NCI-H1048 (cell line): Measurements from ENCODE around the gene ASMTL.
"Not testable (repeated sequence)": the region's sequence is repeated elsewhere in the genome, so short reads cannot be mapped to it uniquely, and the experiment has no call there.

ENCODE experiments used
- DNase-seq: peaks from one replicate; lab custom pipeline; 2025; lab: John Stamatoyannopoulos, UW

The ASMTL gene

DNA sequence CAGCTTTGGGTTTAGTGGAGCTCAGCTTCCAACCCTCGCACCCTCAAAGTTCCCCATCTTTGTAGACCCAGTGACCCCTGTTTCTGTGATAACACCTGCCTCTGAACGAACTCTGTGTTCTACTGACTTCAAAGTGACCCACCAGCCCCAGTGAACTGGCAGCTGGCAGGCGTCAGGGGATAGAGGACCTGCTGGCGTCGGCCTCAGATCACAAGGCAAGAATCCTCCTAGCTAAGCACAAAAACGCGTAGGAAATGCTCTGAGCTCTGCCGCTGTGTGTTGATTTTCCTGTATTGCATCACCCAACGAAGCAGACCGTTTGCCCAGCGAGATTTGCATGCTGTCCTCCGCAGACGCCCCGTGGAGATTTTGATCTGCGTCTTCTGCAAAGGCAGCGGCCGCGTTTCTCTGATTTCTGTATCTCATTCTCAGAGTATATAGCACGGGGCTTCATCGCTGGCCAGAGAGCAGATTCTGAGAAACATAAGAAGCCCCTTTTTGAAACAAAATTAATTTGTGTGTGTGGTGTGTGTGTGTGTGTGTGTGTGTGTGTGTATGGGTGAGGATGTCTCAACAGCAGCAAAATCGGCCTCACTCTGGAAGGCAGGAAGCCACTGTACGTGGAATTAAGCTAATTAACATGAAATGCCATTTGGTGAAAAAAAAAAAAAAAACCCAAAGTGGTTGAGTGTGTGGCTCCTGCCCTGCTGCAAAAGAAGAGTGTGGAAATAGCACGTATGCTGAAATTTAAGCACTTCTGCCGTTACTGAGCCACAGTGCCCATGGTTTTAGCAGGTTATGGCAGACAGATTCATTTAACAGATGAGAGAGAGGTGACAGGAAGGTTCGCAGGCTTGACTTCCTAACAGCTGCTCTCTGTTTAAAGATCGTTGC lies 29.2 kb upstream of the ASMTL start:
- no peak for DNase-seq

DNA sequence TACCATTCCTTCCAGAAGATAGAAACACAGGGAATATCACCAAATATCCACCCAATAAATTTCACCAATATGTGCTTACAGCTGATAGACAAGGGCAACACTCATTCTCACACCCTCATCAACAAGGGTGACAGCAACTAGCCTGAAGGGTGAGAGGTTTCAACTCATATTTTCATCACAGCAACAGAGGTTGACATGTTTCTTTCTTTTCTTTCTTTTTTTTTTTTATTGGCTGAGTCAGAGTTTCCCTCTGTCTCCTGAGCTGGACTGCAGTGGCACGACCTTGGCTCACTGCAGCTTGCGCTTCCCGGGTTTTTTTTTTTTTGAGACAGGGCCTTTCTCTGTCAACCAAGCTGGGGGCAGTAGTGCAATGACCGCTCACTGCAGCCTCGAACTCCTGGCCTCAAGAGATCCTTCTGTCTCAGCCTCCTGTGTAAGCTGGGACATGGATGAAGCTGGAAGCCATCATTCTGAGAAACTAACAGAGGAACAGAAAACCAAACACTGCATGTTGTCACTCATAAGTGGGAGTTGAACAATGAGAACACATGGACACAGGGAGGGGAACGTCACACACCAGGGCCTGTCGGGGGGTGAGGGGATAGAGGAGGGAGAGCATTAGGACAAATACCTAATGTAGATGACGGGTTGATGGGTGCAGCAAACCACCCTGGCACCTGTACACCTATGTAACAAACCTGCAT lies 27.5 kb upstream of the ASMTL start:
- DNase-seq = no peak

DNA sequence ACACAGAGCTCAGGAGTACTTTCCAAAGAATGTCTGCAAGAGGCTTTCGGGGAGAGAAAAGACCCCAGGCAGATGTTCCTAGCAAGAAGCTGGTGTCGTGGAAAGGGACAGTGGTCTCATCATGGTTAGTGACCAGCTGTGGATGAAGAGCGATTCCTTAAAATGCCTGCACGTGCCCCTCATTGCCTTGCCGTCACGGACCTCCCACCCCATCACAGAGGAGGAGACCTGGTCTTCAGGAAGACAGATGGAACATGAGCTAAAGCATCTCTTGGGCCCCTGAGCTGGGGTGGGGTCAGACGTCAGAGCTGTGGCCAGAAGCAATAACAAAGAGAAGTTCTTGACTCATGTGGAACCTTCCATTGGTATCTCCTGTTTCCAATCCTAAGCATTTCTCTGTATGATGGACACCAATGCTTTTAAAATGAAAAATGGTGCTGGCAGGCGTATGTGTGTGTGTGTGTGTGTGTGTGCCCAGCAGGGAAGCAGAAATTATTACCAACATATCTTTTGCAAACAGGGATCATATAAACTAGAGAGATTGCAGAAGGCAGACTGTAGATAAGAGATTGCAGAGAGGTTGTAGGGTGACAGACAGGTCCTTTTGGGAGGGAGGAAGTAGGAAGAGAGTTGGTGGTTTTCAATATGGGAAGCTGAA lies 25.2 kb upstream of the ASMTL start:
- no peak for DNase-seq

DNA sequence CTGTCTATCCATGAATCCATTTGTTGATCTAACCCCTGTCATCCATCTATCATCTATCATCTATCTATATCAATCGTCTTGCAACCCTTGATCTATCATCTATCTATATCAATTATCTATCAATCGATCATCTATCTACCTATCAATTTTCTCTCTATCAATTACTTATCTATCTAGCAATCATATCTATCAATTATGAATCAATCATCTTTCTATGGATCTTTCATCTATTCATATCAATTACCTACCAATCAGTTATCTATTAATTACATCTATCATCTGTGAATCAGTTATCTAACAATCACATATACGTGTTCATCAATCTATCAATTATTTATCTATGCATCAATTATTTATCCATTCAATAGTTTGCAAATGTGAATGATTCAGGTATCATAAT lies 24.5 kb upstream of the ASMTL start:
- DNase-seq = no peak

DNA sequence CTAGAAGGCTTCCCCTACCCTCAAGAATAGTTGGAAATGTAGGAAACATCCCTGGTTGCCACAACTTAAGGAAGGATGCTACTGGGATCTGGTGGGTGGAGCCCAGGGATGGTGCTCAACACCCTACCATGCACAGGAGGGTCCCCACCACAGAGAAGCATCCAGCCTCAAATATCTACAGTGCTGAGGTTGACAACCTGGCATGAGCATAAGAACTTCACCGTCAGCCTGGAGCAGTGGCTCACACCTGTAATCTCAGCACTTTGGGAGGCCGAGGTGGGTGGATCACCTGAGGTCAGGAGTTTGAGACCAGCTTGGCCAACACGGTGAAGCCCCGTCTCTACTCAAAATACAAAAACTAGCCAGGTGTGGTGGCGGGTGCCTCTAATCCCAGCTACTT lies 24.0 kb upstream of the ASMTL start:
- no peak for DNase-seq

DNA sequence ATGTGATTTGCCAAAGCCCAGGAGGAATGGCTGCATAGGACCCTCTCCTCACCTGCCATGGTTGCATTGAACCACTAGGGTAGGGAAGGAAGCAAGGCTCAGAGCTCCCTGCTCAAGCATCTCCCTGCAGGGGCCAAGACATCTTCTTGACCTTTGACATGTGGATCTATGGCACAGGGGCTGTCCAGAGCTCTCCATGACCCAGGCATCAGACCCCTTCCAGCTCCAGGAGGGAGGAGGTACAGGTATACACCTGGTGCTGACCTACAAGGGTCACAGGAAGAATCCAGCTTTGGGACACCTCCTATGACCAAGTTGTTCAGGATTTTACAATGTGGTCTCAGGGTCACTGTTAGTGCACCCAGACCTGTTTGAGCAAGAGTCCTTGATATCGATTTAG lies 23.2 kb upstream of the ASMTL start:
- DNase-seq = no peak

DNA sequence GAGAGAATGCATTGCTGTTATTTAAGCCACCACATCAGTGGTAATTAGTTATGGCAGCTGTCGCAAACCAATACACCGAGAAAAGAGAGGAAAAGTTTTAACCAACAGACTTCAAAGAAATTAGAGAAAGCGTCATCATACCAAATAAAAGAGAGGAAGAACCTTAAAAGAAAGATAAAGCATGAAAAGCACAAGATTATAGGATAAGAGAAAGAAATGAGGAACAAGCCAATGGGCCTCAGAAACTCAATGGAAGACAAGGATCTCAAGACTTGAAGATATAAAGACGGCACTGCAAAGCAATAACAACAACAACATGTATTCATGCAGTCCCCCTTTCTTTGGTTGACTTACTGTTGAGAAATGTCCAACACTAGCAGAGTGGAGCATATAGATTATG lies 22.8 kb upstream of the ASMTL start:
- DNase-seq = no peak

DNA sequence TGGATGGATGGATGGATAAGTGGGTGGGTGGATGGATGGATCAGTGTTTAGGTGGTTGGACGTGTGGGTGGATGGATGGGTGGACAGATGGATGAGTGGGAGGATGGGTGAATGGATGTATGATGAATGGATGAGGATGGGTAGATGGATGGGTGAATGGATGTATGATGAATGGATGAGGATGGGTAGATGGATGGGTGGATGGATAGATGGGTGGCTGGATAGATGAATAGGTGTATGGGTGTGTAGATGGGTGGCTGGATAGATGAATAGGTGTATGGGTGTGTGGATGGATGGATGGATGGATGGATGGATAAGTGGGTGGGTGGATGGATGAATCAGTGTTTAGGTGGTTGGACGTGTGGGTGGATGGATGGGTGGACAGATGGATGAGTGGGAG lies 21.9 kb upstream of the ASMTL start:
- not testable (repeated sequence) for DNase-seq

DNA sequence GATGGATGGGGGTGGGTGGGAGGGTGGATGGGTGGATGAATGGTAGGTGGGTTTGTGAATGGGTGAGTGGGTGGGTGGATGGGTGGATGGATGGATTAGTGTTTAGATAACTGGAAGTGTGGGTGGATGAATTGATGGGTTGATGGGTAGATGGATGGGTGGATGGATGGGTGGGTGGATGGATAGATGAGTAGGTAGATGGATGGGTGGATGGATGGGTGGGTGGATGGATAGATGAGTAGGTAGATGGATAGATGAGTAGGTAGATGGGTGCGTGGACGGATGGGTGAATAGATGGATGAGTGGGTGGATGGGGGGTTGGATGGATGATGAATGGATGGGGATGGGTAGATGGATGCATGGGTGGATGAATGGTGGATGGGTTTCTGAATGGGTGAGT lies 20.3 kb upstream of the ASMTL start:
- no peak for DNase-seq

DNA sequence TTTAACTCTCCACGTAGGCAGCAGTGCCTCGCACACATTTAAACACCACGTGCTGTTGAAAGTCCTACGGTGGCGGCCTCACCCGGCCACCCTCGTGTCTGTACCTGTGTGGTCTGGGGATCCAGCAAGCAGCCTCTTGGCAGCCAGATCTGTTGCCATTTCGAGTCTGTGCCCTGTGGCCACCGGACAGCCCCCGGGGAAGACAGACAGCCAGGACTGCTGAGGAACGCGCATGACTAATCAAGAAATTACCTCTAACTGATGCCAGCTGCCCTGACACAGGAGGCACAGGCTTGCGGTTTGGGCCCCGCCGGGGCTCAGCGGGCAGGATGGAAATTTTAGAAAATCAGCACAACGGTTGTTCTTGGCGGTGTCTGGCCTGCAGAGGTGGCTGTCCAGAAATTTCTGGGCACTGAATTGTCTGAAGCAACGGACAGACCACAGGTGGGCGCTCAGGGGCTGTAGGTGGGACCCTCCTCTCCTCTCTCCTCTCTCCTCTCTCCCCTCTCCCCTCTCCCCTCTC lies 15.6 kb upstream of the ASMTL start:
- no peak for DNase-seq

DNA sequence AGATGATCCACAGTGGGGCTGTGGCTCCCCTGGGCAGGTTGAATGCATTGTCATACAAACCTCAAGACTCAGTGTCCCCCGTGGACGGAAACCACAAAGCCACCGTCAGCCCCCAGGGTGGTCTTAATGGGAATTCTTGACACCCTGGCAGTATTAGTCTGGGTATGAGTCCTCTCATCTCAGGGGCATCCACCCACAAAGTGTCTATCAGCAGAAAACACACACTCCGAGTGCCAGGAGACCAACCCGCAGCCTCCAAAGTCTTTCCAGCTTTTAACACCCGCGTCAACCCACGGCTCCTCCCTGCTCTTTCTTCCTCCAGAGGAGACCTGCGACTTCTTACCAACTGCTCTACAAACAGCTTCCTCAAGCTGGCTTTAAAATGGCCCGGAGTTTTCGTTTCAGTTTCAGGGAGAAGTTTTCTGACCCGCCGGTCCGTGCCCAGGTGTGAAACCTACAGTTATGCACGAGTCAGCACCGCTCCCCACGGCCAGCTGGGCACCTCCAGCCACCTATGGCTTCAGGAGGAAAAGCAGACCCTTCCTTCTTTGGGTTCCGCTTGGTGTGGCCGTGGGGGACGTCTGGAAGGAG lies 14.4 kb upstream of the ASMTL start:
- no peak for DNase-seq

DNA sequence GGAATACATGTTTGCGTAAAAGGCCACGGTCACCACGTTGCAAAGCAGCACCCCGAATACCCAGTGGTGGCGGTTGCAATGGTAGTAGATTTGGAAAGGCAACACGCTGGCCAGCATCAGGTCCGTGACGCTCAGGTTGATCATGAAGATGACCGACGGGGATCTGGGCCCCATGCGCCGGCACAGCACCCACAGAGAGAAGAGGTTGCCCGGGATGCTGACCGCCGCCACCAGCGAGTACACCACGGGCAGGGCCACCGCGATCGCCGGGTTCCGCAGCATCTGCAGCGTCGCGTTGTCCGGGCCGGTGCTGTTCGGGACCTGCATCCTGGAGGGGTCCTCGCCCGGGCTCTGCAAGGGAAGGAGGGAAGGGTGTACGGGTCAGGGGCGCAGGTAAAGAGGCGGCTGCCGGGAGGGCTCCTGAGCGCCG lies 13.5 kb upstream of the ASMTL start:
- no peak for DNase-seq

DNA sequence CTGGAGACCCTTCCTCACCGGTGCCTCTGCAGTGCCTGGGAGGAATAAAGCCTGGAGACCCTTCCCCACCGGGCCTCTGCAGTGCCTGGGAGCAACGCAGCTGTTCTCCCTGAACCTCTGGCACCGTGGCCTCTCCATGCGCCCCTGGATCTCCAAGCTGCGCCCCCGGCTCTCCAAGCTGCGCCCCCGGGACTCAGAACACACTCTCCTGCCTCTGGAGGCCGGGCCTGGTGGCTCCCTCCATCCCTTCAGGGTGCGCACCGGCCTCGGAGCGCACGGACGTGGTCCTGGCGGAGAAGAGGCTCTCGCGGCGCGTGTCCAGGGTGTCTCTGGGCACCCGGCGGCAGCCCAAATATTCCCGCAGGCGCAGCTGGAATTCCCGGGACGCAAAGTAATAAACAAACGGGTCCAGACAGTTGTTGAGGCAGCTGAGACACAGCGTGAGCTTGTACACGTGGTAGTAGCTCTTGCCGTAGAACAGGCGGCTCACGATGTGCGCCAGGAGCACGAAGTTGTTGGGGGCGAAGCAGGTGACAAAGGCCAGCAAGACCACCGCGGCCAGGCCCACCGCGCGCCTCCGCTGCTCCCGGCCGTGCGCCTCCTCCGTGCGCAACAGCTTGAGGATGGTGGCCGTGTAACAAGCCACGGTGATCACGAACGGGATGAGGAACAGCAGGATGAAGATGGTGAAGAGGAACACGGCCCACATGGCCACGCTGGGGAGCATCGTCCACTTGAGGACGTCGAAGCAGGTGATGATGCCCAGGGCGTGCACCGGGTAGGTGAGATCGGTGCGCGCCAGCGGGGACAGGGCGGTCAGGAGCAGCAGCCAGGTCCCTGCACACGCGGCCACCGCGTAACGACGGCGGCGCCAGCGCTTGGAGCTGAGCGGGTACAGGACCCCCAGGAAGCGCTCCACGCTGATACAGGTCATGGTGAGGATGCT lies 12.8 kb upstream of the ASMTL start:
- DNase-seq = no peak

DNA sequence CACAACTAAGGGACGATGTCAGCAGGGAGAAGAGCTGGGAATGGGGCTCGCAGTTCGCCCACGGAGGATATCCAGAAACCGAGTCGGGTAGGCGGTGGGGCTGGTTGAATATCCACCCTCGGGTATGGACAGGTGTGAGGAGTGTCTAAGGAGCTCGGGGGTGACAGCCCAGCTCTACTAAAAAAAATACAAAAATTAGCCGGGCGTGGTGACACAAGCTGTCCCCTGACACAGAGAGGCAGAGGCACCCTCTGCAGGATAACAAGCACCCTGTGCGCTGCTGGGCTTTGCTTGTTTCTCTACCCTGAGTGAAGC lies 12.2 kb upstream of the ASMTL start:
- DNase-seq = no peak

DNA sequence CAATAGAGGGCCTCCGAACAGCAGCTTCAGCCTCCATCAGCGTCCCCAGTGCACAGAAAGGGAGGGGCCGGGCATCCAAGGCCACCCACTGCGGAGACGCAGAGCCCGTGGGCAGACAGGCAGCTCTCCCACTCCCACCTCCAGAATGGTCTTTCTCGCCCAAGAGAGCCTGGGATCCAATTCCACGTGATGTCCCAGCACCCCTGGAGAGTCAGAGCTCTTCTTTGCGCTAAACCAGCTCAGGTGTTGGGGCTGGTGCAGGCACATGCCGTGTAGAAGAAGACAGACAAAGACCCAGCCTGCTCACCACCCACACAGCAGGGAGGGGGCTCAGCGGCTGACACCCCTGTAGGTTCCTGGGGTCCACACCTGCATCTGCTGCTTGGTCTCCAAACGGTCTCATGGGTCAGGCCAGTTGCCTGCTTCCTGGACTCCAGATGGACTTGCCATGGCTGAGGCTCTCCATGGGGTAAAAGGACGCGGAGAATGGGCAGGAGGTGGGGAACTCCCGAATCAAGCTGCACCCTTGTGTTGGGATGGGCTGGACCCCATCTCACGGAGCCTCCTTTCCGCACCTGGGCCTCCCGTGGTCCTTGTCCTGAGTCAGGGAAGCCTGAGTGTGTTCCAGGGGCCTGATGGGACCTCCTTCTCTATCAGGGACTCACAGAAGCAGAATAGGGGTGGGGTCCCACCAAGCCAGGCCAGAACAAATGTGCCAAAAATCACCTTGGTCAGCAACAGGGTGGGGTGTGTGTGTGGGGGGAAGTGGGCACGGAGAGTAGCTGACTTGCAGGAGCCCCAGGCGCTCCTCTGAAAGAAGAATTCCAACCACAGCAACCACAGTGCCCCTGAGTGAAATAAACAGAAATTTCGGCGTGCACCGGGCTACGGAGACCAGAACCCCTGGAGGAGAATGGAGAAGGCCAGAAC lies 11.6 kb upstream of the ASMTL start:
- DNase-seq = no peak

DNA sequence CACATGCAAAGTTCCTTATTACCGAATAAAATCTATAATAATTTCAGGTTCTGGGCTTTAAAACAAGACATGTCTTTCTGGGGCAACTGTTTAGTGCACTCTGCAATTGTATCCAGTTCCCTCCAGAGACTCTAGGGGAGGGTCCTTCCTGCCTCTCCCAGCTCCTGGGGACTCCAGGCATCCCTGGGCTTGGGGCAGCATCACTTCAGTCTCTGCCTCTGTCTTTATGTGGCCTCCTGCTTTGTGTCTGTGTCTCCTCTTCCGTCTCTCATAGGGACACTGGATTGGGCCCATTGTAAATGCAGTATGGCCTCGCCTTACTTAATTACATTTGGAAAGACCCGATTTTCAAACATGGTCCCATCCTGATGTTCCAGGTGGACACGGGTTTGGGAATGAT lies 10.9 kb upstream of the ASMTL start:
- DNase-seq = no peak

DNA sequence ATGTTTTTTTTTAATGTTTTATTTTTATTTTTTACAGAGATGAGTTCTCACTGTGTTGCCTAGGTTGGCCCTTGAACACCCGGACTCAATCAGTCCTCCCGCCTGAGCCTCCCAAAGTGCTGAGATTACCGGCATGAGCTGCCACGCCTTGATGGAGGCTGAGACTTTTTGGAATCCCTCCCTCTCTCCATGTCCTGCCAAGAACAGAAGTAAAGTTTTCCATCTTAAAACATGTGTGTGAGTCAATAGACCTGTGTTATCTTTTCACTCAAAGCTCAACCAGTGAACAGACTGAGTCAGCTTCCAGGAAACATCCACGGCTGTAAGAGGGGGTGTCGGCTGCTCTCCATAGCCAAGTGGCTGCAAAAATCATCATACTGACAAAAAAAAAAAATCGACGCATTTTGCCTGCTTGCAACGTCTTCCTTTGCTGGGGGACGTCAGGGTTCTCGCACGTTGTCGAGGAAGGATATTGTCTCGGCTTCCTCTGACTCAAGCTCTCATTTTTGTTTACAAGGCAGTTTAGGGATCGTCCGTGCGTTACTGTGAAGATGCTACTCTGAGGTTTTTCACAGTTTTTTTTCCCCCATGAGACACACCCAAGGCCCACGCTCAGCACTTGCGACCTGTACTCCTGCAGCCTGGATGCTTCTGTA lies 10.0 kb upstream of the ASMTL start:
- DNase-seq = no peak

DNA sequence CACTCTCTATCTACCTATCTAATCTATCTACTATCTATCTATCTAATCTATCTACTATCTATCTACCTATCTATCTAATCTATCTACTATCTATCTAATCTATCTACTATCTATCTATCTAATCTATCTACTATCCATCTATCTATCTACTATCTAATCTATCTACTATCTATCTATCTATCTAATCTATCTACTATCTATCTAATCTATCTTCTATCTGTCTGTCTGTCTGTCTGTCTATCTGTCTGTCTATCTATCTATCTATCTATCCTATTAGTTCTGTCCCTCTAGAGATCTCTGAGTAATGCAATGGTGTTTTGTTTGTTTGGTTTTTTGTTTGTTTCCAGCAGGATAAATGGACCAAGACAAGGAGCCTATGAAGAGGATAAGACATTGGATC lies 9.4 kb upstream of the ASMTL start:
- DNase-seq = no peak

DNA sequence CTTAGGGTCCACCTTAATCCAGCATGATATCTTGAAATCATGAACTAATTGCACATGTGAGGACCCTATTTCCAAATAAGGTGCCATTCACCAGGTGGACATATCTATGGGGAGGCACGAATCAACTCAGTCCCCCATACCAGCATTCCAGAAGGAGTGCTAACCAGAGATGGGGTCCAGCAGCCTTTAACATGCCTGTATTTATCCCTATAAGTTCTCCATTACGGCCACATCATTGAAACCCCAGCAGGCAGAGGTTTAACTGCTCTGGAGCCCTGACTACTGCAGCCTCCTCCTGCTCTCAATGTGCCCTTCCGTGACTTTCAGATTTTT lies 3.2 kb upstream of the ASMTL start:
- no peak for DNase-seq
